IPS DF 19.7 (cell line): ENCODE measurements around the gene EHHADH.

Source experiments
- DNase-seq: peaks from one replicate; pipeline ENCODE4 v3.0.0-alpha.2; 2013; ENCODE audit warnings: low read depth, low spot score

Gene EHHADH

DNA sequence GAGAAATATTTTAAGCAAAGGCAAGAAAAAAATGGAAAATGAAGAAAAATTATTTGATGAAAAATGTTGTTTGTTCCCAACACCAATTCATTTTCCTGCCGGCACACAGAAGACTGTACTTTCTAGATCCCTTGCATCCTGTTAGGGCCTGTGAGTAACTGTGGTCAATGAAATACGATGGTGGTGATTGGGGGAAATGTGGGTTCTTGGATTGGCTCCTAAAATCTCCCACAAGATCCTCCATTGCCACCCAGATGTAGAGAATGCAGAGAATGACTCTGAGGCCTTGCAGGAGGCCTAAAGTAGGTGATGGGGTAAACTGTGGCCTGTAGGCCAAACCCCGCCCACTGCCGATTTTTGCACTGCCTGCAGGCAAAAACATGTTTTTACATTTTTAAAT is 54.6 kb downstream of the EHHADH start:
- no peak for DNase-seq

DNA sequence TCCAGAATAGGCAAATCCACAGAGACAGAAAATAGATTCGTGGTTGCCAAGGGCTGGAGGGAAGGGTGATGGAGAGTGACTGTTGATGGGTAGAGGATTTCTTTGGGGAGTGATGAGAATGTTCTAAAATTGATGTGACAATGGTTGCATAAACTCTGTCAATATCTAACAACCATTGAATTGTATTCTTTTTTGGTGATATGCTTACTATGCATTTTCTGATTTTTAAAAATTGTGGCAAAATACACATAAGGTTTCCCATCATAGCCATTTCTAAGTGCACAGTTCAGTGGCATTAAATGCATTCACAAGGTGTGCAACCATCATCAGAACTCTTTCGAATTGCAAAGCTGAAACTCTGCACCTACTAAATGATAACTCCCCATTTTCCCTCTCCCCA is 56.8 kb downstream of the EHHADH start:
- DNase-seq = no peak

DNA sequence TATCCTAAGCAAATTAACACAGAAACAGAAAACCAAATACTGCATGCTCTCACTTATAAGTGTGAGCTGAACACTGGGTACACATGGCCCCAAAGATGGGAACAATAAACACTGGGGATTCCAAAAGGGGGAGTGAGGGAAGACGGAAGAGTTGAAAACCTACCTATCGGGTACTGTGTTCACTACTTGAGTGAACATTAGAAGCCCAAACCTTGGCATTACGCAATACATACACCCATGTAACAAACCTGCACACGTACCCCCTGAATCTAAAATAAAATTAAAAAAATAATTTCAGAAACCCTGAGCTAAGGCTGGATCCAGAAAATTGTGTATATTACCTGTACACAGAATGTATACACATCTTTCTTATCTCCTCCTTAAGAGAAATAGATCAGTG is 58.2 kb downstream of the EHHADH start:
- no peak for DNase-seq

DNA sequence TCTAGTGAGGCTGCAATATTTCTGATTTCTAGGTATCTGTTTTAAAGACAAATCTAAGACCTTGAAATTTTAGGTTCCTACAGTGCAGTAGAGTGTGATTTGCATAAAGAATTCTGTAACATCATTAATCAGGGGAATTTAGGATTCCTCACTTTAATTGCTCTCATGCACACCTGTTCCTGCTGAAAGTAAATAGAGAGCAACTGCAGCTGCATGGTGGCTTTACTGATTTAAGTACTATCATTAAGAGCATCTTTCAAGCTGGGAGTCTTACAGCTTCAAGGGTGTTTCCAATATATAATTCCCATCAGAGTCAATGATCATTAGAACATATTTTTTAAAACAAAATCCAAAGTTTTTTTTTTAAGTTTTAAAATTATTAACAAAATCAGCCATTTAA is 65.0 kb downstream of the EHHADH start:
- no peak for DNase-seq

DNA sequence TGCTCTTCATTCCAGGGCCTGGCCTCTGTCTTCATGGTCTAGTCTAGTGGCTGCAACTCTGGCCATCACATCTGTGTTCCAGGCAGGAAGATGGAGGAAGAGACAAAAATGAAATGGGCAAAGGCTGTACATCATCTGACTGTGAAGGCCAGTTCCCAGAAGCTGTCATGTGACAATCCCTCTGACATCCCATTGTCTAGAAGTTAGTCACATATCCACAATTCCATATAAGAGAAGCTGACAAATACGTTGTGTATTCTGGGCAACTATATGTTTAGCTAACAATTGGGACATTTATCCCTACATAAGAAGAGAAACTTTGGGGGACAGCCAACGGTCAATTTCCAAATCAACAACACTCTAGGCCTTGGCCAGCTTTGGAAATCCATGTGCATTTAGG is 66.5 kb downstream of the EHHADH start:
- no peak for DNase-seq

DNA sequence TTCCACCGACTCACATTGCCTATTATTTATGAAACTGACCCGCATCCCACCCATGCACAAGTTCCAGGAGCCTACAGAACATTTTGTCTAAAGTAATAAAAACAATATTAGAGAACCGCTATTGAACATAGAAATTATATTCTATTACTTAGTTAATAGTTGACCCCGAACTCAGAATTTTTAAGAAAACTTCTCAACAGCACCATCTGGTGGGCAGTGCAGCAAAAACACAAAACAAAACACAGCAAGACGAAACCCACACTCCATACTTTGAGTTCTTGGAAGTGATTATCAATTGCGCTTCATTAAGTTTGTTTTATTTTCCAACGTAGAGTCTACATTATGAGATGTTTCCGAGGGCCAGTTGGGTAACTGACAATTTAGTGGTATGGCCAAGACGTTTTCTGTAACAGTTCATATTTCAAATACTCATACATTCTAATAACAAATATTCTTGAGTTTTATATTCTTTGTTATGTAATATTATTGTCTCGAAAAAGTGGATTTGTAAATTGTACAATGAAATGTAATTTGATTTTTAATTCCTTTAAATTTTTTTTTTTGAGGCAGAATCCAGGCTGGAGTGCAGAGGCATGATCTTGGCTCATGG is 77.0 kb downstream of the EHHADH start:
- no peak for DNase-seq

DNA sequence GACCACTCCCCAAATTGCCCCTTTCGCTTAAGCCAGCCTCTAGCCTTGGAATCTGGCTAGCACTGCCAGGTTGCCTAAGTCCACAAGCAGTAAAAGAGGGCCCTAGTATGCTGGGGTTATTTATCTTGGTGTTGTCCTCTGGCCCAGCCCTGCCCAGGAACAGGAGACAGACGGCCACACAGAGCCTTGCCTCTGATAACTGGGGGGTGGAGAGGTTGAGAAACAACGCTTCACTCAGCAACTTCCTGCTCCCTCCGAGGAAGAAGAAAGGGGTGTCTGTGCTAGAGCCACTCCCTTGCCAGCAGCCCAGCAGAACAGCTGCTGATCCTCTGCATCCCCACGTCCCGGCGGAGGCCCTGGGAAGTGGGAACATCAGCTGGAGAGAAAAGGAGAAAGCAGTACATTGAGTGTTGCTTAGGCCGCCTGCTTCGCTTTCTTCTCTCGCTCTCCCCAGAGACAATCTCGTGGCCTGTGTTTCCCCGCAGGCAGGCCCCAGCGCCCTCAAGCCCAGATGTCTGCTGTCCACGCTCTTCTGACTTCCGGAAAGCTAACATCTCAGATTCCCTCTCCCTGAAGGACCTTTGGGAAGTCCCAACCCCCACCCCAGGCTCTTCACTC is 78.4 kb downstream of the EHHADH start:
- no peak for DNase-seq

DNA sequence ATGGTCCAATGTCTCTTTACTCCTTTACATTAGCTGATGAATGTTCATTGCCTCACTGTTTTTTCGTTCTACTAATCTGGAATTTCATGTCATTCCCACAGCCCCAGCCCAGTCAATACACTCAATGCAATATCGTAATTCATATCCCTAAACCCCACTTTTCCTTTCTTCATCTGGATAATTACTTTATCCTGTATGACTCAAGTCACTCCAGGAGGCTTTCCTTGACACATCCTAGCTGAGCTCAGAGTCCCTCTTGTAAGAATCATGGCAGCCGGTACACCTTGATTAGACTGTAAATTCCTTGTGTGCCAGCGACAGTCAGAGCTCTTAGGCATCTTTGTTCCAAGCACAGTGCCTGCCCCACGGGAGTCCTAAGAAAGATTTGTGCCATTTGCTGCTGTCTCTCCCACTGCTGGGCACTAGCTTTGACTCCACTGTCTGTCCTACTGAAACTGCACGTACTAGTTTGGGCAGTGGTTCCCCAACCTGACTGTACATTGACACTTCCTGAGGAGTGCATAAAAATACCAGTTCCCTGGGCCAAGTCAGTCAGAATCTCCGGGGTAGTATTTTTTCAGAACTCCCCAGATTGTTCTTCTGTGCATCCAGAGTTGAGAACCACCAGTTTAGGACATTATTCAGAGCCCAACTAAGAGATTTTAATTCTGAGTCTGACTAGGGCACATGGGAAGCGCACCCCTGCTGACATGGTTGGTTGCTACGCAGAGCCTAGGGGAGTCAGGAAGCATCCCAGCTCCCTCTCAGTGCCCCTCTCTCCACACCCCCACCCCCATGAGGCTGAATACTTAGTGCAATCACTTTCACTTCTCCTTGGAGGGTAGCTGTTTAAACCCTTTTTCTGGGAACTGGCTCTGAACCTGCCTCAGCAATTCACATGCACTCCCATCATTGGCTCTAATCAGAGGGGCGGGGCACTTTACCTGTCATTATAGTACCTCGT is 81.5 kb downstream of the EHHADH start:
- DNase-seq = no peak

DNA sequence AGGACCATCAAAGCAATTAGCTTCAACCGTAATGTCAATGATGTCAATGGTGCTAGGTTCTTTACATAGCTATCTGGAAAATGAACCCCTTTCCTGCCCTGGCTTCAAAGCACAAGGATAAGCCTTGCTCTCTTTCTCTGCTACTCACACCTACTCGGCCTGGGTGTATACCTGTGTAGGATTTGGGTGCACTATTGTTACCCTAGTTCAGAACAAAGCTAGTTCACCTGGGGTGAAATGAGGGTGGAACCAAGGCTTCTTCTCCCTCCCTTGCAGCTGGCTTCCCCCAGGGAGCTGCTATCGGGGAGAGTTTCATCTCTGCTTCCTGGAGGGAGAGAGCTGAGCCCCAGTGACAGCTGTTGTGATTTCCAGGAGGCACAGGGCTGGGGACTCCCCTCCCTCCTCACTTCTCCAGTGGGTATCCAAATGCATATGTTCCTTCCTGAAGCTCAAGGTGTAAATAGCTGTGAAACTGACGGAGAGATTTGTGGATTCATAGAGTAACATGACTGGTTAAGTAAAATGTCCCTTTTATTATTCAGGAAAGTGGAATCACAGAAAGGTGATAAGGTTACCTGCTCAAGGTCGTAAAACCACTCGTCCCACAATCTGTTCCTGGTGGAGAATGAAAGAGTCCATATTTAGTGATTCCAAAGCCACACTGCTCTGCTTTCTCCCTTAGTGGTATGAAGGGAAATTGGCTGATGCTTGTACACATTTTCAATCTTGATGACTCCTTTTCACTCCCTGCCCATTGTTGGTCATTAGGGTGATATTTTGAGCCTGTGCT is 89.2 kb downstream of the EHHADH start:
- no peak for DNase-seq

DNA sequence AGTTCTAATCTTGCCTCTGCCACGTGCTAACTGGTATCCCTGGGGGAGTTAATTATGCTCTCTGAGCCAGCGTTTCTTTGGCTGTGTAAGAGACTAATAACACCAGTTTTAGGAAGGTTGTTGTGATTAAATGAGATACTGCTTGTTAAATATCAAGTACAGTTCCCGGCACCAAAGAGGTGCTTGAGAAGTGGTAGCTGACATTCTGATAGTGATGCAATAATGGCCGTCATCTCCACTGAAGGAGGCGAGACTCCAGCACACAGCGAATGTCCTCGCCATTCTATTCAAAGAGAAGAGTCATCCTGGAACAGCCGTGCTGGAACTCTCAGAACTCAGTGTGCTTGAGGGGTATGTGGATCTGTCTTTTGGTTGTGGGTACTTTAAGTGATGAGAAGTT is 91.2 kb downstream of the EHHADH start:
- no peak for DNase-seq

DNA sequence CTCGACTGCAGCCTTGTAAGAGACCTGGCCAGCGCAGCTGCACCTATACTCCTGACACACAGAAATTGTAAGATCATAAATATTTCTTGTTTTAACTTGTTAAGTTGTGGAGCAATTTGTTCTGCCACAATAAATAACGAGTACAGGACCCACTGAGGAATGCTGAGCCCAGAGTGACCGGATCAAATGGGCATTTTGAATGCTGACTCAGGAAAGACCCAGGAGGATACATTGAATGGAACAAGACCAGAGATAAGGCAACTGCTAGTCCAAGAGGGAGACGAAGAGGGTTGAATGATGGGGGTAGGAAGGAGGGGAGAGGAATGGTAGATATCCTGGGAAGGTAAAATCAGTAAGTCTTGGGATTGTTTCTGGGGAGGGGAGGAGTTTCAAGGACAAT is 92.1 kb downstream of the EHHADH start:
- no peak for DNase-seq

DNA sequence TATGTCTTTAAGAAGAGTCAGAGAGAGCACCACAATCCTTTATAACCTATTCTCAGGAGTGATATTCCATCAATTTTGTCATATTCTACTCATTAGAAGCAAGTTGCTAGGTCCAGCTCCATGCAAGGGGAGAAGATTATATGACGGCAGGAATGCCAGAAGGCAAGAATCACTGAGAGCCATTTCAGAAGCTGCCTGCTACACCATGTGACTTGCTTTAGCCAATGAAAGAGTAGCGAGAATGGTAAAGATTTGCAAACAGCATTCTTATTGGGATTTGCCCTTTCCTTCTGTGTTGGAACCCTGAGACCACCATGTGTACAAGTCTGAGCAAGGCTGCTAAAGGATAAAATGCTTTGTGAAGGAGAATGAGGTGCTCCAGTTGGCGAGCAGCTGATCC is 96.5 kb downstream of the EHHADH start:
- DNase-seq = no peak

DNA sequence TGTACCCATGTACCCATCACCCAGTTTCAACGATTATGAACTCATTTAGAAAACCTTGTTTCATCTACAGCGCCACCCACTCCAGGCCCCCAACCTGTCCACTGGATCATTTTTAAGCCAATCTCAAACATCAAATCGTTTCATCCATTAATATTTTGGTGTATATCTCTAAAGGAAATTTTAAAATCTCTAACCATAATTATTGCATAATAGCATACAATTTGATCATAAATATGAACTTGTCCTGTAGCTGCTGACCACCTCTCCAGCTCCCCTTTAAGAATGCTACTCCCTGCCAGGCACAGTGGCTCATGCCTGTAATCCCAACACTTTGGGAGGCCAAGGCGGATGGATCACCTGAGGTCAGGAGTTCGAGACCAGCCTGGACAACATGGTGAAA is 98.2 kb downstream of the EHHADH start:
- DNase-seq = no peak

DNA sequence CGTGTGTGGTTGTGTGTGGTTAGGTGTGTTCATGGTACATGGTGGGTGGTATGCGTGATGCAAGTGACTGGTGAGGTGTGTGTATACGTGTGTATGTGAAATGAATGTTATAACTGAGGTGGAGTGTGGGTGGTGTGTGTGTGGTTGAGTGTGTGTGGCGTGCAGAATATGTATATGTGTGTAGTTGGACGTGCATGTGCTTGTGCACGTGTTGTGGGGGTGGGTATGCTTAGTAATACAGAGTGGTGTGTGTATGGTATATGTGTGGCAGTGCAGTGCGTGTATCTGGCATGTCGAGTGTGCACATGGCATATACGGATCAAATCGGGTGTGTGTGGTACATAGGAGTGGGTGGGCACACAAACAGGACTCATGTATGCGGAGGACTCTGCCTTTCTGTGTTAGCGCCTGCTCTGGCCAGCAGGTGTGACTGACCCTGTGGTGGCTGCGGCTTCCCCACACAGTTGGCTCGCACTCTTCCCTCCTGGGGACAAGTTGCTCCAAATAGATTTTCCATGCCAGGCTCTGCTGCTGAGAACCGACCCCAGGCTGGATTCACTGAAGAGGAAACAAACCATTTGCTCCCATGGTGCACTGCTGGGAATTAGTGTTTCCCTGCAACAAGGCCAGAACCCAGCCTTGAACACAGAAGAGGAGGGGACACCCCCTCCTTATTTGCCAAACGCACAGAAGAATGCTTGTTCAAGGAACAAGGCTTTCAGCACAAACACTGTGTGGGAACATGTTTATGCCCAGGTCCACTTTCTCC is 99.8 kb downstream of the EHHADH start:
- DNase-seq = no peak

DNA sequence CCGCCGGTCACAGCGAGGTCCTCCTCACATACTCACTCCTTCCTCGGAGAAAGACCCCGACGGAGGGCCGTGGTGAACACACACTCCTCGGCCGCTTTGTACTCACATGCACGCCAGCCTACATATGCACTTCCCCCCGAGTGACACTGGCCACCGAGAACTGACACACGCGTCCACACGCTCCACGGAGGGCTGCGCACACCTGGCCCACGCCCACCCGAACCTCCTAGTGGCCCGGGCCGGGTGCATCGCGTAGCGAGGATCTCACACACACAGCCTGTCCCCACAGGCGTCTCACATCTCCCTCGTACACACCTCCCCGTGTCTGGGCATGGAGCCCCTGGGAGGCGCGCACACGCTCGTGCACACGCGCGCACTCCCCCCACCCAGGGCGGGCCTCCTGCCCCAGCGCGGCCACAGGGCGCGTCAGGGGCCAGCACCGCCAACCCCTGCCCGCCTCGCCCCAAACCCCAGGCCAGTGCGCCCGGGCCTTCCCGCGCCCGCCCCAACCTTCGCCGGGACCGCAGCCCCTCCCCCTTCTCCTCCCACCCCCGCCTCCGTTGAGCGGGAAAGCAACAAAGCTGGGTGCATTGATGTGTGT is 100.6 kb downstream of the EHHADH start:
- no peak for DNase-seq

DNA sequence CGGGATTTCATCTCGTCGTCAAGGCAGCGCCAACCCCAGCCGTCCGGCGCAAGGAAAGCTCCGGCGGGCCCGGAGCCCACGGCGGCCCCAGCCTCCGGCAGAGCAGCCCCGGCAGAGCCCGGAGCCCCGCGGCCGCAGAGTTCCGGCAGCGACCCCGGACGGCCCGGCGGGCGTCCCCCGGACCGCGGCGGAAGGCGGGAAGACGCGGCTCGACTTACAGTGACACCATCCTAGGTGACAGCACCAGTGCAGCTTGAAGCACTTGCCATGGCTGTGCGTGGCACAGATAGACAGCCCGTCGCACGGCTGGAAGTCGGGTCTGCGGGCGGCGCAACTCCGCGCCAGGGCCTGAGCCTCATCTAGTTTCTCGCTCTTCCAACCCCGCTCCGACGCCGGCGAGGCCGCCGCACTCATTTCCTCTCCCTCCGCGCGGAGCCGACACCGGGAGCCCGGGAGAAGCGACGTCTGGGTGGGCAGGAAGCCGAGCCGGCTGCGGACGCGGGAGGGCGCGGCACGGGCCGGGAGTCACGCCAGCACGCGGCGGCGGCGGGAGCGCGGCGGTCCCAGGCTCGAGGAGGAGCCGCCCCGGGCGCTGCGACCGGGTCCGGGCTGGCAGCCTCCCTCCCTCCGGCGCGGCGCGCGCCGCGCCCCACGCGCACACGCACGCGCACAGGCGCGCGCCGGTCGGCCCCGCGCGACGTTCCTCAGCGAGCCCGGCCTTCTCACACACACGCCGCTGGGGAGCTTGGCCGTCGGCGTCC is 101.3 kb downstream of the EHHADH start, which contains the start of gene C3orf70:
Gene C3orf70 (minus strand): TSS at position 651 of the 761 bp plus-strand sequence. CDS start 237 bp downstream, at position 414.
- no peak for DNase-seq

DNA sequence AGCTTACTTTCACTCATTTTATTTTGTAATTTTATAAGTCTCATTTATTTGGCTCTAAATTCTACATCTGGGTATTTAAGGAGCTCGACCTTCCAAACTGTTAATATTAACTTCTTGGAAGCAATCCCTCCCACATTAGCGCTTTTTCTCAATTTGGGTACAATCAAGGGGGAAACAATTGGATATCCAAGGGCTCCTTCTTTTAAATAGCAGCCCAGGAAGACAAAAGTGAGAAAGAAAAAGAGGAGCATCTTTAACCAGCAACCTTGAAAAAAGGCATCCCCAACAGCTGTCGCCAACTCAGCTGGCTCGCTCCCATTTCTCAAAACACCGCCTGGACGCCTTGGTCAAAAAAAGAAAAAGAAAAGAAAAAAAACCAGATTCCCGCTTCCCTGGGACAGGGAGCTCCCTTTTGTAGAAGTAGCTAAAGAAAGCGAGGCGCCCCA is 101.9 kb downstream of the EHHADH start:
- DNase-seq = no peak

DNA sequence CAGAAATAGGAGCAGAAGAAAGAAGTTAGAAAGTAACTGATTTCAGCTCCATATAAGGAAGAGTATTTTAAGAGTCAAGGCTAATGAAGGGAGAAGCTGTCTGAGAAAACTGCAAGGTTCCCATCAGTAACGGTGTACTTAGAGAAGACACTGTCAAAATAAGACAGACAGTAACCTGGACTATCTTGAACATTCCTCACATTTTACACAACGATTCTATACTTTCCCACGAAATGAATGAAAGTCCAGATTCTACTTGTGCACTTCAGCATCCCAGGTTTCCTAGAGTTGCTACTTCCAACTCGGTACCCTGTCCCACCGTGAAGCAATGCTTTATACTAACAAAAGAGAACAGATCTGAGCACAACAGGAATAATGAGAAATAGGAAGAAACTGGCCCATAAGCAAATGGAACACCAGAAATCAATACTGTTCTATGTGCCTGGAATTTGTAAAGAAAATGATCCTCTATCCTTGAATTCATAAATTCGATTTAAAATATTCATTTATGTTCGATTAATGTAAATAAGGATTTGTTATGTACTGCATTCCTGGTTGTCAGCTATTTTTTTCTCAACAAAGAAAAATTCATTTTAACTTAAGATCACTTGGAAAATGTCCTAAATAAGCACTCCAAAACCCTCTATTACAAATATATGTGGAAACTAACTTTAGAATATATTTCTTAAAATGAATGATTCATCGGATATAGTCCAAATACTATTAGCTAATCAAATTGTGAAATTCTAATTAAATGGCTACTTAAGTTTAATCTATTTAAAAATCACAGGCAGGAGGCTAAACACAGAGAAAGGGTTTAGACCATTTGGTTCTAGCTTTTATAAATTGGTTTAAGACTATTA is 102.5 kb downstream of the EHHADH start:
- DNase-seq = no peak

DNA sequence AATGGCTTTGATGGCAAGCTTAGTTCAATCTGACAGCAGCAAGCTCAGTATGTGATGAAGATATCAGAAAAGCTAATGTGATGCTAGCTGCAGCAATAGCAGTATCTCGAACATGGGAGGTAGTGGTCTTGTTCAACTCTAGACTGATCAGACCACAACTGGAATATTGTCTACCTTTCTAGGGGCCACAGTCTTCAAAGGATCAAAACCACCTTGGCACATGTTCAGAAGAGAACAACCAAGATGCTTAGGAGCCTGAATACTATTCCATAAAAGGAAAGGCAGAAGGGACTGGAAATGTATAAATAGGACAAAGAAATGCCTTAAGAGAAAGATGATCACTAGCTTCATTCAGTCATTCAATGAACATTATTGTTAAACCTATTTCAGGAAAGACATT is 103.3 kb downstream of the EHHADH start:
- no peak for DNase-seq
